OCI-M2 (cell line): ENCODE data around the gene OCIAD2.
"Not testable (repeated sequence)": the region's sequence is repeated elsewhere in the genome, so short reads cannot be mapped to it uniquely, and the experiment has no call there.

Experiments
- DNase-seq: peaks from one replicate; lab custom pipeline; 2025; ENCODE audit not compliant: unreplicated experiment; lab: John Stamatoyannopoulos, UW

Gene OCIAD2, protein sequence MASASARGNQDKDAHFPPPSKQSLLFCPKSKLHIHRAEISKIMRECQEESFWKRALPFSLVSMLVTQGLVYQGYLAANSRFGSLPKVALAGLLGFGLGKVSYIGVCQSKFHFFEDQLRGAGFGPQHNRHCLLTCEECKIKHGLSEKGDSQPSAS

DNA sequence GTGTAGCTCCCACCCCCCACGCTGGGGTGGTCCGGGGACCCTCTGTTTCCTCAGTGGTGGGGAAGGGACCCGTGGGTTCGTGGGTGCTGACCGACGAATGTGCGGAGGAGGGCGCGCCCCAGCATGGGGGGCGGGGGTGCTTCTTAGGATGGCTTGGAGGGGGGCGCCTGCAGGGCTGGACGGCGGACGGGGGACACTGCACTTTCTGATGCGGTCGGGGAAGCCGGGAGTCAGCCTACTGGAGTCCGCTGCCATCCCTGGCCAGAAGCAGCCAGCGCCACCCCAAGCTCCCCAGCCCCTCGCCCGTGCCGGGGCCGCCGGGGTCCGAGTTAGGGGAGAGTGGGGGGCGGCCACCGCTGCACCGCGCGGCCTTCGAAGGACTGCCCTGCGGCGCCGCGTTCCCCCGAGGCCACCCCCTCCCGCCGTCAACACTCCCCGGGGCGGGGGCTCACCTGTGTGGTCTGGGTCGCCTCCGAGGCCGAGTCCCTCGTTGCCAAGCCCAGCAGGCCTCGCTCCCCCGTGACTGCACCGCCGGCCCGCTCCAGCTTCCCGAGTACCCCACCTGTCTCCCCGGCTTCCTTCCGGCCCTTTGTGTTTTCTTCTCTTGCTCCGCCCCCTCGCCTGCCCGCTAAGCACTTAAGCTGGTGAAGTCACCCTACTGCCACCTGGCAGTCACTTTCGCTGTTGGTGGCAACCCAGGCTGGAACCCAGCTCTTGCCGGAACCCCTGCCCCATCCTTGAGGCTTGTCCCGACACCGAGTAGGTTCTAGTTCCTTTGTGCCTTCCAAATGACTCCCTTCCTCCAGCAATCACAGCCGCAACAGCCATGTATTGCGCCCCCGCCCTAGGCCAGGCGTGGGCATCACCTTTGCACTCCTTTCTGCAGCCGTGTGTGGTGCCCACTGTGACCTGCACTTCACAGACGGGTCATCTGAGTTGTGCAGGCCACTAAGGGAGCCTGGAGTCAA is at the start of gene OCIAD2:
TSS of gene OCIAD2 (minus strand) at position 569 of the 968 bp plus-strand sequence. CDS start 2,225 bp downstream, outside the sequence.
- DNase-seq: no peak

DNA sequence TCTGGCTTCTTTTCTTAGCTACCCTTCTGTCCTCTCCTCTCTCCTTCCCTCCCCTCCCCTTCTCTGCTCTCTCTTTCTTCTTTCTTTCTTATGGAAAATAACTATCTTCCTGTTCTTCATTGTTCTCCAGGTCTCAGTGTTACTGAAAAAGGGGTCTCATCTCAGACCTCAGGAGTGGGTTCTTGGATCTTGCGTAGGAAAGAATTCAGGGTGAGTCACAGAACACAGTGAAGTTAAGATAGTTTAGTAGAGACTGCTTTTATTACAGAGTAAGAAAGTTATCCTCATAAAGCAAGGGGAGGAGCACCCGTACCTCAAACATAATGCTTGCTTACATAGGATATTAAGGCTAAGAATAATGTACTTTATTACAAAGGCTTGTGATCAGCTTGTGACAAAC is 47.7 kb upstream of the OCIAD2 start:
- no peak for DNase-seq

DNA sequence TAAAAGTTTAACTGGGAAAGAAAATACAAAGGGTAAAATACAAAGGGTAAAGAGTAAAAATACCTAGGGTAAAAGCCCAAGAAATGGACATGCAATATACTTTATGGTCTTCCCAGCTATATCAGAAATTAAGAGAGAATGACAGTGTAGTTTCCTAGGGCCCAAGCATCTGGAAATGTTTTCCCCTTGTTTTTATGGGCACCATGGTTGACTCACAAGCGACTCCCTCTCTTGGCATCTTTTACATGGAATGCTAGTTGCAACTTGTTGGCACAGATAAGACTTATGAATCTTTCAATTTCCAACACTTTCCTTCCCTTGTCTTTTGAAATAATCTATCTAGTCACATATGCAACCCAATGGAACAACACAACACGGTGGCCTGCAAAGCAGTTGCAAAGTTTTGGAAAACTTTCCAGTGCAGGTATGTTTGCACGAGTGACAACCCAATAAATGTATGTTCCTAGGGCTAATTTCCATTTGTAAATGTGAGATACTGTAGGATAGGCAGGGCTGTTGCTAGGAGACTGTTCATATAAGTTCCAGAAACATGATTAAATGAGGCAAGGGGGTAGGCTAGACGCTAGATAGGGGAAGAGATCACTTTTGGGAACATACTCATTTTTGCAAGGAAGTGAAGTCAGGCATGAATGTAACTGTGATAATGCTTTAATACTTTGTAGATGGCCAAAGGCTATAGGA is 43.1 kb upstream of the OCIAD2 start:
- no peak for DNase-seq

DNA sequence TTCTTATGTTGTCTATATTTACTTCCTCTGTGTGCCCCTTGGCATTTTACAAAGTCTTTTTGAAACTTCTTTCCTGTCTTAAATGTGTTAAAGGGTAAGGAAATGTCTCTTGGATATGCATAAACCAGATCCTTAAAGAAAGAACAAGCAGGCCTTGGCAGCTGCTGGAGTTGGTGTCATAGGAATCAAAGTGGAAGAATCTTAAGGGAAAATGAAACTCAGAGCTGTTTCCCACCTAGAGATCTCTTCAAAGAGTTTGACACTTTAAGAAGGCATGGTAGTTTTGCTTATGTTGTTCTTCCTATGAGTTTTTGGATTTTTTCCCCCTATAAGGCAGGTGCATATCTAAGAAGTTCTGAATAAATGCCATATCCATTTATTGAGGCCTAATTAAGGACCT is 42.5 kb upstream of the OCIAD2 start:
- DNase-seq: no peak

DNA sequence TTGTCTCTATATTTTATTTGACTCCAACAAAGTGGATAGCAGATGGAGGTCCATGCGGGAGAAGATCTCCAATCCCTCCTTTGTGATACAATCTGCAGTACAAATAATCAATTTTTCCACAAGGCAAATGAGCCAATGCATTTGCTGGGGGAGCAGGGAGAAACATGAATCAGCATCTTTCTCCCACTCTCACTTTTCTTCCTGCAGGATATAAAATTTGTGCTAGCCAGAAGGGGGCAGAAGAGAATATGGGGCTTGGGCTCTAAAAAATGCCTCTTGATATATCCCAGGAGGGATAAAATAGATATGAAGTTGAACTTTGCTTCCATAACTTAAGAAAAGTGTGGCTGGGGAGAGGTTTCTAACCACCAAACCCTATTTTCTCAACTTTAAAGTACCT is 41.2 kb upstream of the OCIAD2 start:
- DNase-seq: no peak

DNA sequence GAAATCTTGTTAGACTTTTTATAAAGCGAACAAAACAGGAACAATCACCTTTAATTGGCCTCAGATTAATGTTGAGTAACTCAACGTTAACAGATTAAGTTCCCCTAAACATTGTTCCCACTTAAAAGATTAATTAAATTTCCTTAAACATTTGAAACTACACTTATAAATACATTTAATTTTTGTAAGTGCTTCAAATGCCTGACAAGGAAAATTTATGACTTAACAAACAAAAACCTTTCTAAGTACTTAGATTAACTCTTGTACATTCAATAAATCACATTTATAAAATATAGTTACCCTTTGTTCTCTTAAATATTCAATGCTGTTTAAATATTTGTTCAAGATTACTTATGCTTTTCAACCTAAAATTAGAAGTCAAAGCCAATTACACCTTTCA is 39.4 kb upstream of the OCIAD2 start:
- no peak for DNase-seq

DNA sequence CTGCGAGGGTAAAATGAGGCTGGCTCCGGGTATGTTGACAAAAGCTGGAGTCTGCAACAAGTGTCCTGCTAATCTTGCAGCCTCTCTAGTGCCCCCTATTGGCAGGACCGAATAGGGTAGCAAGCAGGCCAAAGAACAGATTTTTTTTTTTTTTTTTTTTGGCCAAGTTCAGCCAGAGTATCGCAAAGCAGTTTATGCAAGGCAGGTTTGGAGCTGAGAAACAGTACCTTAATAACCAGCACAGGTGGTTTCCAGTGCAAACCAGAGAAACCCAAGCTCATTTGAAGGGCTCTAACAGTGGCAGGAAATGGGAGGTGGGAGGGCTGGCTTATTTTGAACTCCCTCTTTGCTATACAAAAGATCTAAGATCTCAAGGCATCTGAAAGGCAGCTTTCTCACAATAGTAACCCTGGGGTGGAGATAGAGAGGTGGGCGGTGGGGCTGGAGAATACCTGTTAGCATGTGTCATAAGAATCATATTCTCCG is 38.2 kb upstream of the OCIAD2 start:
- DNase-seq: no peak

DNA sequence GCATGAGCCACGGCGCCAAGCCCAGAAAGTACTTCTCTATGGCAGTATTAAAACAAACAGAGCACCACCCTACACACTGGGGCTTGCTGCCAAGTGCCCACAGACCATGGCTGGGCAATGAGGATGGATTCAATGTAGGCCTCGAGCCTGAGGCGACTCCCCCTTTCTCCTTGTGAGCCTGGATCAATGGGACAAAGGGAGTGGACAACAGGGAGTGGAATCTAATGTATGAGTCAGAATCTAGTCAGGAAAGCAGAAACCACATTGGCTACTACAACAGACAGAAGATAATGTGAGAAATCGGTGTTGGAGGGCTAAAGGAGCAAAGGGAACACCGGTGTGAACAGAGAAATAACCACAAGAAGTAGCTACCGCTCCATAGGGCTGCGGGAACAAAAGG is 37.7 kb upstream of the OCIAD2 start:
- DNase-seq: no peak

DNA sequence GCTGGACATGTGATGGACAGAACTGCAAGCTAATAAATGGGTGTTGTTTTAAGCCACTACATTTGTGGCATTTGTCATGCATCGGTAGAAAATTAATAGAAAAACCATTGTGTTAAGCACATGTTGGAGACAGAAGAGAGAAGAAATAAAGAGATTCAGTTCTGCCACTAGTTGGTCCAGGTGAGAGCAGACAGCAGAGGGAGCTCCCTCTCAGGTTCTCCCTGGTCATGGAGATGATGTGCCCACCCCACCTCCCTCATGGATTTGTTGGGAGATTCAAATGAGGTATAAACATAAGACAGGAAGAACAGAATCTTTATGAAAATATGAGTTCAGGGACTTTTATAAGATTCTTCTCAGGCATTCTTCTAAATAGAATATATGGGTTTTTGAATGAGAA is 36.8 kb upstream of the OCIAD2 start:
- no peak for DNase-seq

DNA sequence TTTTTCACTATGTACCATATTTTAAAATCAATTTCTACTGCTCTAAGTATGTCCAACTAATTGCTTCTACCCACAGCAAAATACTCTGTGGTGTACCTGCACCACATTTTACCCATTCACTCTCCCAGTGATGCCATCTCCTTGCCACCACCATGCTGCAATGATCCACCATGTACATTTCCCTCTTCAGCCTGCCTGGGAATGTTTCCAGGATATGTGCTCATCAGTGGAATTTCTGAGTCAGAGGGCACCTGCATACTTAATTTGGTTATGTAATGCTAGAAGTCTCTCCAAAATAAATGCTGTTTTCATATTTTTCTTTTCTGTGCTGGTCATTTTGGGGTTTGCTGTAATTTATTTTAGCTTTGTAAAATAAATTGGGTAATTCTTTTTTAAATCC is 33.2 kb upstream of the OCIAD2 start:
- no peak for DNase-seq

DNA sequence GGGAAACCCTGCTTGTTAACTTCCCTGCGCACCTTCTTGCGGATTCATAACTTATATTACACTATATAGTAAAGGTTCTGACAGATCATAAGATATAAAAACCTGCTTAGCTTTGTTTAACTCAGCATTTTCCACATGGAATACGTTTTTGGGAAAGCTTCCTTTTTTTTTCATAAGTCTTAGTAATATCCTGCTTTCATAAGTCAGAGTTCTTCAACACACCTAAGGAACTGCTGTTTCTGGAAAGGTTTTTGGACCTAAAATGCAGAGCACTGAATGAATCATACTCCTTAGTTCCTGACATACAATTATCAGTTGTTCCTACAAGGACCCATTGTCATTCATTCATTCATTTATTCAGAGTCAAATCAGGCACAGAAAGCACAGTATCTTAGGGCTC is 32.3 kb upstream of the OCIAD2 start:
- no peak for DNase-seq

DNA sequence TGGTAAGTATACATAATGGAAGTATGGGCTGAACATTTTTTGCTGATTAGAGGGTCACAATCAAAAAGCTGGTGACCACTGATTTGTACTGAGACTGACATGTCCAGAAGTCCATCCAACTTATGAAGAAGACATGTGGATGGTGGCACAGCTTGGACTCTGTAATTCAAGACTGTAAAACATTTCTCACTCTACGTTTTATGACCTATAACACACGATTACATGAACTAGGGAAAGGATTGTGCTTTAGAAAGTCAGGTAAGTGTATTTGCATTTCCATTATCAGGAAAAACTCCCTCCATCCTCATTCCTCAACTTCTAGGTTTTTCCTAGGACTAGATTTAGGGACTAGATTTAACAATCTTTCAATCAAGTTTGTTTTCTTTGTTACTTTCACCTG is 30.5 kb upstream of the OCIAD2 start:
- no peak for DNase-seq

DNA sequence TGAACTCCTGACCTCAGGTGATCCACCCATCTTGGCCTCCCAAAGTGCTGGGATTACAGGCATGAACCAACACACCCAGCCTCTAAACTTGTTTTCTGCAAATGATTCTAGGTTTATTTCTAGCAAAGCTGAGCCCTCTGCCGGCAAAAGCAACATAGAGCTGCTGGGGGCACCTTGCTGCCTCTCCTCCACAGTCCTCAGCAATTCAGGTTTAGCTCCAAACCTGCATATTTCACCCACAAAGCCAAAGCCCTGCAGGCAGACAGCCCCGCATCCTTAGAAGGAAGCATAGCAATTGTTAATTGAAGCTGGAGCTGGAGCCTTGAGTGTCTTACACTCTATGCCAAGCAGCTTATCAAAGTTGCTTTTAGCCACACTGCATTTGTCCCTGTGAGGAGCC is 24.9 kb upstream of the OCIAD2 start:
- no peak for DNase-seq

DNA sequence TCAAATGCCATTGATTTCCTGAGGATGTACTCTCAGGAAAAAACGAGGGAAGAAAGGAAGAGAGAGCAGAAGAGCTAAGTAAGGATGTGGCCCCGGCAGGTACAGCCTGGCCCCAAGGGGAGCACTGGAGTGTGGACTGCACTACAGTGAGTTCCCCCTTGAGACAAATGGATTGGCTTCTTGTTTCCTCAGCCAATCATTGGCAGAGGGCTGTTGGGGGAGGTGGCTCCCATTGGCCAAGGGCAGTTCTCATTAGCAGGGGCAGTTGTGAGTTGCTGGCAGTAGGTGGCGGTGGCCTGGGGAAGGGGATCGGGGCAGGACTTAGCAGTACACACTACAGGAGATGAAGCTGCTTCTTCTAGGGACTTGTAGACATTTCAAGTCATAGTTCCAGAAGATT is 24.1 kb upstream of the OCIAD2 start:
- no peak for DNase-seq

DNA sequence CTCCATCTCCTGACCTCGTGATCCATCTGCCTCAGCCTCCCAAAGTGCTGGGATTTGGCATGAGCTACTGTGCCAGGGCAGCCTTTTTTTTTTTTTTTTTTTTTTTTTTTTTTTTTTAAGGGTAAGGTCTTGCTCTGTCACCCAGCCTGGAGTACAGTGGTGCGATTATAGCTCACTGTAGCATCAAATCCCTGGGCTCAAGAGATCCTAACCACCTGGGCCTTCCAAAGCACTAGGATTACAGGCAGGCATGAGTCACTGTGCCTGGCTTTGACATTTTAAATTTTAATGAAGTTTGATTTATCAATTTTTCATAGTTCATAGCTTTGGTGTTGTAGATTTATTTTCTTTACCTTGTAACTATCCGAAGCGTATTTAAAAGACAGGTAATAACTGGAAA is 17.8 kb upstream of the OCIAD2 start:
- DNase-seq: no peak

DNA sequence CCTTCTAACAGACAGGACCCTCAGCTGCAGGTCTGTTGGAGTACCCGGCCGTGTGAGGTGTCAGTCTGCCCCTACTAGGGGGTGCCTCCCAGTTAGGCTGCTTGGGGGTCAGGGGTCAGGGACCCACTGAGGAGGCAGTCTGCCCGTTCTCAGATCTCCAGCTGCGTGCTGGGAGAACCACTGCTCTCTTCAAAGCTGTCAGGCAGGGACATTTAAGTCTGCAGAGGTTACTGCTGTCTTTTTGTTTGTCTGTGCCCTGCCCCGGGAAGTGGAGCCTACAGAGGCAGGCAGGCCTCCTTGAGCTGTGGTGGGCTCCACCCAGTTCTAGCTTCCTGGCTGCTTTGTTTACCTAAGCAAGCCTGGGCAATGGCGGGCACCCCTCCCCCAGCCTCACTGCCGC is 16.5 kb upstream of the OCIAD2 start:
- DNase-seq: not testable (repeated sequence)

DNA sequence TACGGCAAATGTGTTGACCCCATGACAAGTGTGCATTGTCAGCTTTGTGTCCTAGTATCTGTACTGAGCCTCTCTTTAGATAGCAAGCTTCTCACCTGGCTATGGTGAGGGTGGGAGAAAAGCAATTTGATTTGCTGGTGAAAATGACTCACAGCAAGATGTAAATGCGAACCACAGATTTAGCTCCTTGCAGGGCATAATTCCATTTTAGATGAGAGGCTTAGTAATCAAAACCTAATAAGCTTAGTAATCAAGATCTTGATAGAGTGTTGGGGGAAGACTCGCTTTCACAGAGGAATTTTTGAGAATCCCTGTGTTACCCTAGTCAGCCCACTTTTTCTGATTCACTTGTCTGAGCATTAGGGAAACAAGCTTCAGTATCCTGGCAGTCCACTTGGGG is 7.7 kb upstream of the OCIAD2 start:
- no peak for DNase-seq

DNA sequence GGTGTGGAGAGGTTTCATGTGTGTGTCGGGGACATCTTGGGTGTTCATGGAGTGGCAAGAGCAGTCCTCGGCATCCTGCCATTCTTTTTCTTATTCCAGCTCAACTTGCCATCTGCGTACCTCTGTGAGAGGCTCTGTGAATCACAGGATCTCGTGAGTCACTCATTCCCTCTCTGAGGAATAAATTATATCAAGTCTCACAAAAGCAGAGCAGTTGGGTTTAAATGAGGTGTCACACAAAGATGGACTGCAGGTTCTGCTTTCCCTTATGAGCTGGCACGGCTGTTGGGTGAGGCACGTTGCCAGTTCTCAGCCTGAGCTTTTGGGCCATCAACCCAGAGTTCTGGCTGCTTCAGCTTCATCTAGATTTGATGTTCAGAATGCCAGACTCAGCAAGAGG is 6.8 kb upstream of the OCIAD2 start:
- no peak for DNase-seq

DNA sequence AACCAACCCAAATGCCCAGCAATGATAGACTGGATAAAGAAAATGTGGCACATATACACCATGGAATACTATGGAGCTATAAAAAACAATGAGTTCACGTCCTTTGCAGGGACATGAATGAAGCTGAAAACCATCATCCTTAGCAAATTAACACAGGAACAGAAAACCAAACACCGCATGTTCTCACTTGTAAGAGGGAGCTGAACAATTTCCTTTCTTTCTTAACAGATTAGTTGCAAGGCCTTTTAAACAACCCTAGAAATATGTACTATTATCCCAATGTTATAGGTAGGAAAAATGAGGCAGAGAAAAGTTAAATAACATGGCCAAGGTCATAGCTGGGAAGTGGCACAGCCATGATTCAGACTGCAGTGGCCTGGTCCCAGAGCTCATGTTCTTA is 5.8 kb upstream of the OCIAD2 start:
- no peak for DNase-seq

DNA sequence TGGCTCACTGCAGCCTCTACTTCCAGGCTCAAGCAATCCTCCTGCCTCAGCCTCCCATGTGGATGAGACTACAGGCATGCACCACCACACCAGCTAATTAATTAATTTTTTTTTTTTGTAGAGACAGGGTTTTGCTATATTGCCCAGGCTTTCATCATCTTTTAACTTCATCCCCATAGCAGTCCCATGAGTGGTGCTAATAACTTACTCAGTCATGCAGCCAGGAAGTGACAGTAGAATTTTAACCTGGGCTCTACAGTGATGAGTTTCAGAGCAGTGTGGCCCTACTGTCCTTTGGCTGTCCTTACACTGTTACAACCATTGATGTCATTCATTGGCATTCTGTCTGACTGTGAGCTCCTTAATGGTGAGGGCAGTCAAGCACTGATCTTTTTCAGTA is 3.9 kb upstream of the OCIAD2 start:
- no peak for DNase-seq

DNA sequence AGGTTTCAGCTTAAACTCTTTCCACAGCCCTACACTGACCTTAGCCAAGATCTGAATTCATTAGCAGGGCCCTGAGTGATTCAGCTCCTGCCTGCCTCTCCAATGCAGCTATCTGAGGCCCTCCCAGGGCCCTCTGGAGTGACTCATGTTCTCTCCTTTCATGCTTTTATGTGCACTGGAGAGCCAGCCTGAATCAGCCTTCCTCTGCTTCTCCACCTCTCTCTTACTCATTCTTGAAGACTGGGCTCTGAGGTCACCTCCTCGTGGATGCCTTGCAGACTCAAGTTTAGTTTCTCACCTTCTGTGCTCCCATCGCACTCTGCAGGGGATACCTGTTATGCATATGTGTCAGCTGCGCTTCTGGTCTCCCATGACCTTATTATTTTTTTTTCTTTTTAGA is 3.1 kb upstream of the OCIAD2 start:
- DNase-seq: no peak

DNA sequence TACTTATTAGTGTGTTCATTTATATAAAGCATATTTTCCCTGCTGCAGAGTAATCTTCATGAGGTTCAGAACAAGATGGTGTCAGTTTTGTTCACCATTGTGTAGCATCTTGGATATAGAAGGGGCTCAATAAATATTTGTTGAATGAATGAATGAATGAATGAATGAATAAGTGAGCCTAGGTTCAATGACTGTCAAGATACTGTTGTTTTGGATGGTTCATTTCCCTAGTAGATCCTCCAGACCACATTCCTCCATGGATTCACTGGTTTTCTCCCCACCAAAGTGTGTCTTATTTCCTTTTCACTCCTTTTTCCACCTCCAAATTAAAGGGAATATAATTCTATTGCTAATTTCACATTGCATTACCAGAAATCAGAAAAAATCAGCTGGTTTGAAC is 2.1 kb upstream of the OCIAD2 start:
- DNase-seq: no peak
